H1 (cell line): ENCODE measurements around the gene PRAF2. TPM values are rescaled to one million over a fixed set of nuclear protein-coding genes. Genes with fewer than 3 reads are reported as not detected.

Experiments used
- BRCA1 ChIP-seq: IDR thresholded peaks from 2 replicates; pipeline ENCODE4 v1.6.1; 2012; ENCODE audit warnings: low read depth, low read length, improper control_type of control experiment
- GTF2F1 ChIP-seq: IDR thresholded peaks from 2 replicates; pipeline ENCODE4 v1.6.1; 2012; ENCODE audit warnings: low read depth, low read length, improper control_type of control experiment, borderline replicate concordance
- HDAC2 ChIP-seq, 2 experiments: fragments of 300-600 bp in 1 of 2; sonication (generic) in 1 of 2; IDR thresholded peaks; 2 replicates each; pipeline ENCODE4 v1.6.1; 2011 to 2012; ENCODE audit warnings: low read depth in 2 of 2, low read length in 2 of 2, mild to moderate bottlenecking in 2 of 2, moderate library complexity in 2 of 2, borderline replicate concordance in 1 of 2, inconsistent platforms in 1 of 2
- NRF1 ChIP-seq: IDR thresholded peaks from 2 replicates; pipeline ENCODE4 v1.6.1; 2011; ENCODE audit warnings: mild to moderate bottlenecking, low read depth, low read length, improper control_type of control experiment
- POLR2AphosphoS5 ChIP-seq: IDR thresholded peaks from 2 replicates; pipeline ENCODE4 v1.6.1; 2011; ENCODE audit warnings: low read depth, low read length
- RFX5 ChIP-seq: IDR thresholded peaks from 2 replicates; pipeline ENCODE4 v1.6.1; 2011; ENCODE audit warnings: low read depth, low read length, improper control_type of control experiment, borderline replicate concordance
- RXRA ChIP-seq: IDR thresholded peaks from 2 replicates; pipeline ENCODE4 v1.6.1; 2011; ENCODE audit warnings: low read depth, mild to moderate bottlenecking, low read length, moderate library complexity; ENCODE audit not compliant: insufficient read depth
- SRF ChIP-seq: IDR thresholded peaks from 2 replicates; pipeline ENCODE4 v1.6.1; 2011; ENCODE audit warnings: mild to moderate bottlenecking, low read depth, low read length, moderate library complexity
- polyA plus RNA-seq, 7 experiments: library from polyadenylated mRNA; depleted of rRNA in 3 of 7; stranded (reverse) in 5 of 7; unstranded in 2 of 7; fragments of >200 nt in 5 of 7; fragments of 200-250 nt in 2 of 7; gene quantifications; 1 replicate in 5 of 7; 2 replicates in 1 of 7; 4 replicates in 1 of 7; pipeline versions ENCODE4 v1.2.1 to v1.2.3, GENCODE V29; 2011 to 2013; ENCODE audit warnings: missing spikeins in 2 of 7, mixed read lengths in 2 of 7
- total RNA-seq: library from RNA; stranded (reverse); fragmentation: NEBNext Ultra II Directional; extraction: Animal tissue kit (Norgen Biotek cat#: 25700); gene quantifications from 2 replicates; pipeline ENCODE4 v1.2.1, GENCODE V29; 2021
- TF ChIP-seq, protein P1 (sequence below): fragments of 300-600 bp; sonication (generic); IDR thresholded peaks from 2 replicates; pipeline ENCODE4 v1.7.1; 2012; ENCODE audit warnings: low read length, moderate library complexity, mild to moderate bottlenecking, inconsistent platforms; ENCODE audit not compliant: insufficient replicate concordance

The PRAF2 gene
- total and polyA plus RNA-seq, 2 of the 8 experiments (the other 6 are each of a cell fraction or from before 2014, with no cell fraction given): 11.3 to 15.4 TPM

DNA sequence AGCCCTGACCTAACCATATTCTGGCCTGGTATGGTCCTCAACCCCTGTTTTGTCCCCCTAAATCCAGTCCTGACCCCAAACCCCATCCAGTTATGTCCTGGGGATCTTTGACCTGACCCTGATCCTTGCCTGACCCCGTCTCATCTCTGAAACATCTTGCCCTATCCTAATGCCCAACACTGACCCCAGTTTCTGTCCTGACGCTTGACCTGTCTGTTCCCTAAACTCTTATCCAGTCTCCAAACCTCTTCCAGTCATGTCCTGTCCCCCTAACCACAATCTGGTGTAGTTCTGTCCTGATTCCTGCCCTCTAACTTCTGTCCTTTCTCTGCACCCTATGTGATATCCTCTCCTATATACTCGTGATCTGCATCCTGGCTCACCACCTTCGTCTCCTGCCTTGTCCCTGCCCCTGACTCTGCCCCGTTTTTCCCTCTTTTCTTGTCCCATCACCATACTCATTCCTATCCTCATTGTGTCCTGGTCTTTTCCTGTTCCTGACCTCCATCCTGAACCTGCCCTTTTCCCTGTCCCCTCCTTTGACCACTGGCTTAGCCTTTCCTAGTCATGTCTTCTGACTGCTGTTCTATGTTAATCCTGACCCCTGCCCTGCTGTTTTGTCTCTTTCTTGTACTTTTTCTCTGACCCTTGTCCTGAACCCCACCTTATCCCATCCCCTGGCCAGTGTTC lies 19.6 kb downstream of the PRAF2 start (continued):
- TF ChIP-seq, protein P1, sequence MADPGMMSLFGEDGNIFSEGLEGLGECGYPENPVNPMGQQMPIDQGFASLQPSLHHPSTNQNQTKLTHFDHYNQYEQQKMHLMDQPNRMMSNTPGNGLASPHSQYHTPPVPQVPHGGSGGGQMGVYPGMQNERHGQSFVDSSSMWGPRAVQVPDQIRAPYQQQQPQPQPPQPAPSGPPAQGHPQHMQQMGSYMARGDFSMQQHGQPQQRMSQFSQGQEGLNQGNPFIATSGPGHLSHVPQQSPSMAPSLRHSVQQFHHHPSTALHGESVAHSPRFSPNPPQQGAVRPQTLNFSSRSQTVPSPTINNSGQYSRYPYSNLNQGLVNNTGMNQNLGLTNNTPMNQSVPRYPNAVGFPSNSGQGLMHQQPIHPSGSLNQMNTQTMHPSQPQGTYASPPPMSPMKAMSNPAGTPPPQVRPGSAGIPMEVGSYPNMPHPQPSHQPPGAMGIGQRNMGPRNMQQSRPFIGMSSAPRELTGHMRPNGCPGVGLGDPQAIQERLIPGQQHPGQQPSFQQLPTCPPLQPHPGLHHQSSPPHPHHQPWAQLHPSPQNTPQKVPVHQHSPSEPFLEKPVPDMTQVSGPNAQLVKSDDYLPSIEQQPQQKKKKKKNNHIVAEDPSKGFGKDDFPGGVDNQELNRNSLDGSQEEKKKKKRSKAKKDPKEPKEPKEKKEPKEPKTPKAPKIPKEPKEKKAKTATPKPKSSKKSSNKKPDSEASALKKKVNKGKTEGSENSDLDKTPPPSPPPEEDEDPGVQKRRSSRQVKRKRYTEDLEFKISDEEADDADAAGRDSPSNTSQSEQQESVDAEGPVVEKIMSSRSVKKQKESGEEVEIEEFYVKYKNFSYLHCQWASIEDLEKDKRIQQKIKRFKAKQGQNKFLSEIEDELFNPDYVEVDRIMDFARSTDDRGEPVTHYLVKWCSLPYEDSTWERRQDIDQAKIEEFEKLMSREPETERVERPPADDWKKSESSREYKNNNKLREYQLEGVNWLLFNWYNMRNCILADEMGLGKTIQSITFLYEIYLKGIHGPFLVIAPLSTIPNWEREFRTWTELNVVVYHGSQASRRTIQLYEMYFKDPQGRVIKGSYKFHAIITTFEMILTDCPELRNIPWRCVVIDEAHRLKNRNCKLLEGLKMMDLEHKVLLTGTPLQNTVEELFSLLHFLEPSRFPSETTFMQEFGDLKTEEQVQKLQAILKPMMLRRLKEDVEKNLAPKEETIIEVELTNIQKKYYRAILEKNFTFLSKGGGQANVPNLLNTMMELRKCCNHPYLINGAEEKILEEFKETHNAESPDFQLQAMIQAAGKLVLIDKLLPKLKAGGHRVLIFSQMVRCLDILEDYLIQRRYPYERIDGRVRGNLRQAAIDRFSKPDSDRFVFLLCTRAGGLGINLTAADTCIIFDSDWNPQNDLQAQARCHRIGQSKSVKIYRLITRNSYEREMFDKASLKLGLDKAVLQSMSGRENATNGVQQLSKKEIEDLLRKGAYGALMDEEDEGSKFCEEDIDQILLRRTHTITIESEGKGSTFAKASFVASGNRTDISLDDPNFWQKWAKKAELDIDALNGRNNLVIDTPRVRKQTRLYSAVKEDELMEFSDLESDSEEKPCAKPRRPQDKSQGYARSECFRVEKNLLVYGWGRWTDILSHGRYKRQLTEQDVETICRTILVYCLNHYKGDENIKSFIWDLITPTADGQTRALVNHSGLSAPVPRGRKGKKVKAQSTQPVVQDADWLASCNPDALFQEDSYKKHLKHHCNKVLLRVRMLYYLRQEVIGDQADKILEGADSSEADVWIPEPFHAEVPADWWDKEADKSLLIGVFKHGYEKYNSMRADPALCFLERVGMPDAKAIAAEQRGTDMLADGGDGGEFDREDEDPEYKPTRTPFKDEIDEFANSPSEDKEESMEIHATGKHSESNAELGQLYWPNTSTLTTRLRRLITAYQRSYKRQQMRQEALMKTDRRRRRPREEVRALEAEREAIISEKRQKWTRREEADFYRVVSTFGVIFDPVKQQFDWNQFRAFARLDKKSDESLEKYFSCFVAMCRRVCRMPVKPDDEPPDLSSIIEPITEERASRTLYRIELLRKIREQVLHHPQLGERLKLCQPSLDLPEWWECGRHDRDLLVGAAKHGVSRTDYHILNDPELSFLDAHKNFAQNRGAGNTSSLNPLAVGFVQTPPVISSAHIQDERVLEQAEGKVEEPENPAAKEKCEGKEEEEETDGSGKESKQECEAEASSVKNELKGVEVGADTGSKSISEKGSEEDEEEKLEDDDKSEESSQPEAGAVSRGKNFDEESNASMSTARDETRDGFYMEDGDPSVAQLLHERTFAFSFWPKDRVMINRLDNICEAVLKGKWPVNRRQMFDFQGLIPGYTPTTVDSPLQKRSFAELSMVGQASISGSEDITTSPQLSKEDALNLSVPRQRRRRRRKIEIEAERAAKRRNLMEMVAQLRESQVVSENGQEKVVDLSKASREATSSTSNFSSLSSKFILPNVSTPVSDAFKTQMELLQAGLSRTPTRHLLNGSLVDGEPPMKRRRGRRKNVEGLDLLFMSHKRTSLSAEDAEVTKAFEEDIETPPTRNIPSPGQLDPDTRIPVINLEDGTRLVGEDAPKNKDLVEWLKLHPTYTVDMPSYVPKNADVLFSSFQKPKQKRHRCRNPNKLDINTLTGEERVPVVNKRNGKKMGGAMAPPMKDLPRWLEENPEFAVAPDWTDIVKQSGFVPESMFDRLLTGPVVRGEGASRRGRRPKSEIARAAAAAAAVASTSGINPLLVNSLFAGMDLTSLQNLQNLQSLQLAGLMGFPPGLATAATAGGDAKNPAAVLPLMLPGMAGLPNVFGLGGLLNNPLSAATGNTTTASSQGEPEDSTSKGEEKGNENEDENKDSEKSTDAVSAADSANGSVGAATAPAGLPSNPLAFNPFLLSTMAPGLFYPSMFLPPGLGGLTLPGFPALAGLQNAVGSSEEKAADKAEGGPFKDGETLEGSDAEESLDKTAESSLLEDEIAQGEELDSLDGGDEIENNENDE: no peak
- TF ChIP-seq BRCA1: no peak
- no peak for TF ChIP-seq POLR2AphosphoS5
- no peak for TF ChIP-seq HDAC2 (IDR thresholded peaks at IDR 0.05; ENCODE audit: borderline replicate concordance in 1 of 2, low read depth in 2 of 2, low read length in 2 of 2)
- TF ChIP-seq RFX5: no peak
- no peak for TF ChIP-seq GTF2F1
- TF ChIP-seq SRF: no peak
- no peak for TF ChIP-seq RXRA
- no peak for TF ChIP-seq NRF1
